ENCODE results near the gene KRCC1.

GRCh38 chr2:88085099-88085498 lies 29.5 kb upstream of the KRCC1 start:
- no peak for TF ChIP-seq POLR2A (IDR thresholded peaks at IDR 0.05; ENCODE audit: low read depth, low read length)
- TF ChIP-seq TAF1 (IDR thresholded peaks at IDR 0.05; ENCODE audit: low read depth, low read length) = no peak

Data from GM12891 (cell line).